Liver (tissue), 3 donors: ENCODE measurements around the gene VOPP1.

Experiments used
- CTCF ChIP-seq: fragments of 150-350 bp; IDR thresholded peaks from 2 replicates; pipeline ENCODE4 v1.5.1; 2017; ENCODE audit warnings: improper control_type of control experiment, low read depth, low read length; ENCODE audit not compliant: missing input control
- EGR1 ChIP-seq, 2 donors: IDR thresholded peaks; 2 replicates each; pipeline ENCODE4 v1.6.1; 2016 to 2018; ENCODE audit warnings: antibody characterized with exemption in 2 of 2, low read depth in 2 of 2
- MAX ChIP-seq: IDR thresholded peaks from 2 replicates; pipeline ENCODE4 v1.6.1; 2016; ENCODE audit warnings: antibody characterized with exemption
- REST ChIP-seq: IDR thresholded peaks from 2 replicates; pipeline ENCODE4 v1.6.1; 2016; ENCODE audit warnings: antibody characterized with exemption, mild to moderate bottlenecking
- RXRA ChIP-seq, 2 donors: IDR thresholded peaks; 2 replicates each; pipeline ENCODE4 v1.6.1; 2017 to 2018; ENCODE audit warnings: antibody characterized with exemption in 2 of 2, mild to moderate bottlenecking in 1 of 2
- SP1 ChIP-seq: IDR thresholded peaks from 2 replicates; pipeline ENCODE4 v1.6.1; 2018; ENCODE audit warnings: antibody characterized with exemption, mild to moderate bottlenecking
- donor health status: healthy.
- donor health status: healthy.

GRCh38 chr7:55423891-55424290 lies 148.4 kb downstream of the VOPP1 start:
- TF ChIP-seq MAX (no peak), SP1 (no peak), CTCF (no peak), RXRA (IDR thresholded peaks at IDR 0.05) (no peak), EGR1 (IDR thresholded peaks at IDR 0.05; ENCODE audit: low read depth in 2 of 2) (no peak), REST (no peak)
